Measurements from ENCODE around the gene LRP8.

DNA sequence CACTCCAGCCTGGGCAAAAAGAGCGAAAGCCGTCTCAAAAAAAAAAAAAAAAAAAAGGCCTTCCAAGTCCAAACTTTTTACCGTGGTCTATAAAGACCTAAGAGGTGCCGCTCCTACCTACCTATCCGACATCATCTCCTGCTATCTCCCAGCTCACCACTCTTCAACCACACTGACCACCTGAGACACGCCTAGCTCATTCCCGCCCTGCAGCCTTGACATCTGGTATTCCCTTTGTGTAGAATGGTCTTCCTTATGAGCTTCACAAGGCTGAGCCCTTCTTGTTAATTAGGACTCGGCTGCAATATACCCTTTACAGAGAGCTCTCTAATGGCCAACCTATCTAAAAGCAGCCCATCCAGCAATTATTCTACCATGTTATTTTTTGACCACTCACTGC is 90.2 kb downstream of the LRP8 start:
- TF ChIP-seq POLR2A (IDR thresholded peaks at IDR 0.05): no peak
- TF ChIP-seq, protein P1, sequence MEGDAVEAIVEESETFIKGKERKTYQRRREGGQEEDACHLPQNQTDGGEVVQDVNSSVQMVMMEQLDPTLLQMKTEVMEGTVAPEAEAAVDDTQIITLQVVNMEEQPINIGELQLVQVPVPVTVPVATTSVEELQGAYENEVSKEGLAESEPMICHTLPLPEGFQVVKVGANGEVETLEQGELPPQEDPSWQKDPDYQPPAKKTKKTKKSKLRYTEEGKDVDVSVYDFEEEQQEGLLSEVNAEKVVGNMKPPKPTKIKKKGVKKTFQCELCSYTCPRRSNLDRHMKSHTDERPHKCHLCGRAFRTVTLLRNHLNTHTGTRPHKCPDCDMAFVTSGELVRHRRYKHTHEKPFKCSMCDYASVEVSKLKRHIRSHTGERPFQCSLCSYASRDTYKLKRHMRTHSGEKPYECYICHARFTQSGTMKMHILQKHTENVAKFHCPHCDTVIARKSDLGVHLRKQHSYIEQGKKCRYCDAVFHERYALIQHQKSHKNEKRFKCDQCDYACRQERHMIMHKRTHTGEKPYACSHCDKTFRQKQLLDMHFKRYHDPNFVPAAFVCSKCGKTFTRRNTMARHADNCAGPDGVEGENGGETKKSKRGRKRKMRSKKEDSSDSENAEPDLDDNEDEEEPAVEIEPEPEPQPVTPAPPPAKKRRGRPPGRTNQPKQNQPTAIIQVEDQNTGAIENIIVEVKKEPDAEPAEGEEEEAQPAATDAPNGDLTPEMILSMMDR (IDR thresholded peaks at IDR 0.05 in 4 of 5, conservative IDR thresholded peaks at IDR 0.05 in 1 of 5): no peak
